Calu3 (cell line): ENCODE data around the gene GRHL1. TPM values are rescaled to one million over a fixed set of nuclear protein-coding genes. Genes with fewer than 3 reads are reported as not detected.

ENCODE experiments used
- BruUV-seq: library from RNA; stranded (reverse); fragments of 400-500 nt; replicated peaks from 2 replicates; lab custom pipeline; 2021; lab: Mats Ljungman, UMichigan
- CTCF ChIA-PET: fragments of 300-600 bp; sonication (Branson Sonifier 250); formaldehyde crosslinking; loops from one replicate; lab custom pipeline; 2022; ENCODE audit warnings: antibody characterized with exemption; lab: Charles Lee
- DNase-seq: peaks from one replicate; pipeline ENCODE4 v3.0.0; 2022
- H3K27ac Mint-ChIP-seq: one replicate; pipeline ENCODE4 v1.8.0; 2022; ENCODE audit warnings: mixed read lengths; ENCODE audit not compliant: unreplicated experiment
- H3K27me3 Mint-ChIP-seq: one replicate; pipeline ENCODE4 v1.8.0; 2022; ENCODE audit warnings: mixed read lengths; ENCODE audit not compliant: unreplicated experiment
- H3K36me3 Mint-ChIP-seq: one replicate; pipeline ENCODE4 v1.8.0; 2022; ENCODE audit warnings: mild to moderate bottlenecking, moderate library complexity, mixed read lengths; ENCODE audit not compliant: insufficient read depth, unreplicated experiment
- H3K4me1 Mint-ChIP-seq: one replicate; pipeline ENCODE4 v1.8.0; 2022; ENCODE audit warnings: mild to moderate bottlenecking, low read depth, mixed read lengths; ENCODE audit not compliant: unreplicated experiment
- H3K4me3 Mint-ChIP-seq: one replicate; pipeline ENCODE4 v1.8.0; 2022; ENCODE audit warnings: mild to moderate bottlenecking, low read depth, moderate library complexity, mixed read lengths; ENCODE audit not compliant: unreplicated experiment
- H3K9me3 Mint-ChIP-seq: one replicate; pipeline ENCODE4 v1.8.0; 2022; ENCODE audit warnings: low read depth, mixed read lengths; ENCODE audit not compliant: unreplicated experiment
- intact Hi-C: fragments of 100-400 bp; cut with micrococcal nuclease; formaldehyde crosslinking; loops from one replicate; pipeline ENCODE4 v1.10.0; 2022; ENCODE audit not compliant: unreplicated experiment
- total RNA-seq: library from RNA; stranded (reverse); gene quantifications from 2 replicates; pipeline ENCODE4 v1.2.3, GENCODE V29; 2022
- TF ChIP-seq, protein P1 (sequence below): fragments of 200-600 bp; IDR thresholded peaks from one replicate; pipeline ENCODE4 v1.8.0; 2022; ENCODE audit warnings: antibody characterized with exemption; ENCODE audit not compliant: unreplicated experiment

Gene GRHL1
- total RNA-seq, 1 experiment from 2014 or later = 11.7 TPM

DNA sequence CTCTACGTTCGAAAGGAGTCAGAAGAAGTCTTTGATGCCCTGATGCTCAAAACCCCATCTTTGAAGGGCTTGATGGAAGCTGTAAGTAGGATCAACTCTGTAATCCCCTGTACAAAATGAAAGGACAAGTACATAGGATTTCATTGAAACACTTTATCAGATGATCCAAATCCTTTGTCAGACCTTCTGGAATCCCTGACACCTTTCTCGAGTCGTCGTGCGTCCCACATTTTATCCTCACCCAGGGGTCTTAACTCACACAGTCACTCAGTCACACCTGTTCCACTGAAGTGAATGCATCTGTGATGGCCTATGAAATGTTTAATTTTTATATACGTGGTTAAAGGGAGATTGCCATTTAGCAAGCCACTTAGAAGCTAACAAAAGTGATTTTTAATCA lies 44.8 kb downstream of the GRHL1 start:
- no peak overlapping the region for H3K27ac Mint-ChIP-seq
- CTCF ChIA-PET = no interaction called here
- H3K36me3 Mint-ChIP-seq = no peaks in the 10 kb centered on the region
- no peaks in the 10 kb centered on the region for H3K9me3 Mint-ChIP-seq
- no peak for DNase-seq
- no peaks in the 10 kb centered on the region for H3K4me1 Mint-ChIP-seq
- intact Hi-C loops = no loop called here
- H3K4me3 Mint-ChIP-seq = no peak overlapping the region
- BruUV-seq = no TSS peak
- TF ChIP-seq, protein P1, sequence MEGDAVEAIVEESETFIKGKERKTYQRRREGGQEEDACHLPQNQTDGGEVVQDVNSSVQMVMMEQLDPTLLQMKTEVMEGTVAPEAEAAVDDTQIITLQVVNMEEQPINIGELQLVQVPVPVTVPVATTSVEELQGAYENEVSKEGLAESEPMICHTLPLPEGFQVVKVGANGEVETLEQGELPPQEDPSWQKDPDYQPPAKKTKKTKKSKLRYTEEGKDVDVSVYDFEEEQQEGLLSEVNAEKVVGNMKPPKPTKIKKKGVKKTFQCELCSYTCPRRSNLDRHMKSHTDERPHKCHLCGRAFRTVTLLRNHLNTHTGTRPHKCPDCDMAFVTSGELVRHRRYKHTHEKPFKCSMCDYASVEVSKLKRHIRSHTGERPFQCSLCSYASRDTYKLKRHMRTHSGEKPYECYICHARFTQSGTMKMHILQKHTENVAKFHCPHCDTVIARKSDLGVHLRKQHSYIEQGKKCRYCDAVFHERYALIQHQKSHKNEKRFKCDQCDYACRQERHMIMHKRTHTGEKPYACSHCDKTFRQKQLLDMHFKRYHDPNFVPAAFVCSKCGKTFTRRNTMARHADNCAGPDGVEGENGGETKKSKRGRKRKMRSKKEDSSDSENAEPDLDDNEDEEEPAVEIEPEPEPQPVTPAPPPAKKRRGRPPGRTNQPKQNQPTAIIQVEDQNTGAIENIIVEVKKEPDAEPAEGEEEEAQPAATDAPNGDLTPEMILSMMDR = no peak
- H3K27me3 Mint-ChIP-seq = no peaks in the 10 kb centered on the region

GRCh38 chr2:9997936-9998335 lies 46.4 kb downstream of the GRHL1 start:
- BruUV-seq = no TSS peak
- intact Hi-C loops = no loop called here
- Mint-ChIP-seq H3K9me3 (no peaks in the 10 kb centered on the region), H3K4me1 (no peaks in the 10 kb centered on the region), H3K36me3 (no peaks in the 10 kb centered on the region), H3K27me3 (no peaks in the 10 kb centered on the region), H3K4me3 (no peak overlapping the region), H3K27ac (no peak overlapping the region)
- CTCF ChIA-PET = no interaction called here
- TF ChIP-seq, protein P1 = no peak
- no peak for DNase-seq

DNA sequence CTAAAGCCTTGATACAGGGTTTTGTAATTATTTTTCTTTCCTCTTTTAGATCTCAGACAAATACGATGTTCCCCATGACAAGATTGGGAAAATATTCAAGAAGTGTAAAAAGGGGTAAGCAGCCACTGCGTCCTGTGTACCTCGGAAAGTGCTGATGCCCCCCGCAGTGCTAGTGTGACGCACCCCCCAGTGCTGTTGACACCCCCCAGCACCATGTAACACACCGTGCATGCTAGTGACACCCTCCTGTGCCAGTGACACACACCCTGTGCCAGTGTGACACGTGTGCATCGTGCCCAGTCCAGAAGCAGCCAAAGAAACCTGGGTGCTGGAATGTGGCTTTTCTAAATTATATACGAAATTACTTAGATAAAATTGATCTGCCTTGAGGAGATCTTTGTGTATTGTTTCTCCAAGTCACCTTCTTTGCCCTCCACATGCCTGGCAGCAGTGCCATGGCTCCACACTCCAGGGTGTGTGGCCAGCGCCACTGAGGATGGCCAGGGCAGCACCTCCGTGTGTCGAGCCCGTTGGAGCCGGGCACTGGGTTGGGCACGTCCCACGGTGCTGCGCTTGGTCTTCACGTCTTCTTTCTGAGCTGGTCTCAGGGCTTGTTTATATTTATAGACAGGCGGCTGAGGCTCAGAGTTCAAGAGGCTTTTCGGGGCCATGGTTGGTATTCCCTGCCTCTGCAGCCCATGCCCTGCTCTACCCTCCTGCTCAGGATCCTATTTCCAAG lies 47.6 kb downstream of the GRHL1 start:
- TF ChIP-seq, protein P1 = no peak
- H3K27ac Mint-ChIP-seq = no peak overlapping the region
- CTCF ChIA-PET = no interaction called here
- no peak overlapping the region for H3K4me3 Mint-ChIP-seq
- no TSS peak for BruUV-seq
- H3K4me1 Mint-ChIP-seq = no peaks in the 10 kb centered on the region
- no peak for DNase-seq
- intact Hi-C loops = no loop called here
- H3K27me3 Mint-ChIP-seq = no peaks in the 10 kb centered on the region
- no peaks in the 10 kb centered on the region for H3K36me3 Mint-ChIP-seq
- H3K9me3 Mint-ChIP-seq = no peaks in the 10 kb centered on the region

GRCh38 chr2:9999693-10000092 lies 48.2 kb downstream of the GRHL1 start:
- intact Hi-C loops = no loop called here
- H3K27me3 Mint-ChIP-seq = no peaks in the 10 kb centered on the region
- no TSS peak for BruUV-seq
- DNase-seq = no peak
- H3K9me3 Mint-ChIP-seq = no peaks in the 10 kb centered on the region
- no peak overlapping the region for H3K27ac Mint-ChIP-seq
- H3K4me1 Mint-ChIP-seq = no peaks in the 10 kb centered on the region
- no peaks in the 10 kb centered on the region for H3K36me3 Mint-ChIP-seq
- H3K4me3 Mint-ChIP-seq = no peak overlapping the region
- CTCF ChIA-PET = no interaction called here
- TF ChIP-seq, protein P1 = no peak
